Hepatocyte (in vitro differentiated cells): ENCODE measurements around the gene SSBP2.

Source experiments
- EZH2phosphoT487 ChIP-seq: fragments of 200-600 bp; sonication (generic); IDR thresholded peaks from one replicate; pipeline ENCODE4 v1.6.1; 2018; ENCODE audit warnings: antibody characterized with exemption, mild to moderate bottlenecking, low read depth, moderate library complexity; ENCODE audit not compliant: unreplicated experiment, severe bottlenecking
- TF ChIP-seq, protein P1 (sequence below): fragments of 200-600 bp; sonication (generic); IDR thresholded peaks from 2 replicates; pipeline ENCODE4 v1.5.1; 2016; ENCODE audit warnings: antibody characterized with exemption, mild to moderate bottlenecking; ENCODE audit not compliant: poor library complexity

DNA sequence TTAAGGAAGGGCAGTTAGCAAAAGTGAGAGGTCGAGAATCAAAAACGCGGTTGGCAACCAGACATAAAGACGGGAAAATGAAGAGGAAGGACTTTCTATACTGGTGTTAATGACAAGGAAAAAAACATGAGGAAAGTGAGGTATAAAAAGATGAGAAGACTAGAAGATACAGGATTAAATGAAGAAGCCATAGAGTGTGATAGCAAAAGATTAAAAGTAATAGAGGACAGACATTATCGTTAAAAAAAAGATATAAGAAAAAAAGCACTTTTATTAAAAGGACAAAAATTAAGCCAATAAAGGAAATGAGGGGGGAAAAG, 1.7 kb upstream of the SSBP2 start:
- TF ChIP-seq, protein P1, sequence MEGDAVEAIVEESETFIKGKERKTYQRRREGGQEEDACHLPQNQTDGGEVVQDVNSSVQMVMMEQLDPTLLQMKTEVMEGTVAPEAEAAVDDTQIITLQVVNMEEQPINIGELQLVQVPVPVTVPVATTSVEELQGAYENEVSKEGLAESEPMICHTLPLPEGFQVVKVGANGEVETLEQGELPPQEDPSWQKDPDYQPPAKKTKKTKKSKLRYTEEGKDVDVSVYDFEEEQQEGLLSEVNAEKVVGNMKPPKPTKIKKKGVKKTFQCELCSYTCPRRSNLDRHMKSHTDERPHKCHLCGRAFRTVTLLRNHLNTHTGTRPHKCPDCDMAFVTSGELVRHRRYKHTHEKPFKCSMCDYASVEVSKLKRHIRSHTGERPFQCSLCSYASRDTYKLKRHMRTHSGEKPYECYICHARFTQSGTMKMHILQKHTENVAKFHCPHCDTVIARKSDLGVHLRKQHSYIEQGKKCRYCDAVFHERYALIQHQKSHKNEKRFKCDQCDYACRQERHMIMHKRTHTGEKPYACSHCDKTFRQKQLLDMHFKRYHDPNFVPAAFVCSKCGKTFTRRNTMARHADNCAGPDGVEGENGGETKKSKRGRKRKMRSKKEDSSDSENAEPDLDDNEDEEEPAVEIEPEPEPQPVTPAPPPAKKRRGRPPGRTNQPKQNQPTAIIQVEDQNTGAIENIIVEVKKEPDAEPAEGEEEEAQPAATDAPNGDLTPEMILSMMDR: no peak
- no peak for TF ChIP-seq EZH2phosphoT487
